NCI-H2227 (cell line): ENCODE measurements around the gene BSN.

Experiments
- DNase-seq: peaks from one replicate; lab custom pipeline; 2025; ENCODE audit not compliant: unreplicated experiment; lab: John Stamatoyannopoulos, UW

The BSN gene

DNA sequence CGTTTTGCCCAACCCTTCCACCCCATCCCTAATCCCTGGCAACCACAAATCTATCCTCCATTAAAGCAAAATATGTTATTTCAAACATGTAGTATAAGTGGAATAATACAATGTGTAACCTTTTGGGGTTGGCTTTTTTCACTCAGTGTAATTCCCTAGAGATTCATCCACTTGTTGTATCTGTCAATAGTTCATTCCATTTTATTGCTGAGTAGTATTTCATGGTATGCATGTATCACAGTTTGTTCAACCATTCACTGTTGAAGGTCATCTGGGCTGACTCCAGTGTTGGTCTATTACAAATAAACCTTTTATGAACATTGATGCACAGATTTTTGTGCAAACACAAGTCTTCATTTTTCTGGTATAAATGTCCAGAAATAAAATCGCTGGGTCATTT lies 38.8 kb downstream of the BSN start:
- no peak for DNase-seq

DNA sequence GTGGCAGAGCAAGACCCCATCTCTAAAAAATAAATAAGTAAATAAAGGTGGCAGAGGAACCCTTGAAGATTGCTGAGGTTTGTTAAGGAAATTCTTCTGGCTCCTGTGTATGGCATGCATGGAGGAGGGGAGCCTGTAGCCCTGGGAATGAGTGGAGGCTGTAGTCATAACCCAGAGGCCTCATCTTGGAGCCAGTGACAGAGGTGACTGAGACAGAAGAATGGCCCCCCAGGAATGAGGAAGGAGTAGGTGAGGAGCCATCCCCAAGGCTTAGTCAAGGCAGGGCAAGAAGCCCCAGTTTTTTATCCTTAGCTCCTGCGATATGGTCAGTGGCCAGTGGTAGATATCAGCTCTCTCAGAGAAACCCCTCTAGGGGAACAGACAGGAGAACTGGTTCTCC lies 46.5 kb downstream of the BSN start:
- DNase-seq, result no peak

GRCh38 chr3:49601358-49602048 lies 47.2 kb downstream of the BSN start:
- no peak for DNase-seq

DNA sequence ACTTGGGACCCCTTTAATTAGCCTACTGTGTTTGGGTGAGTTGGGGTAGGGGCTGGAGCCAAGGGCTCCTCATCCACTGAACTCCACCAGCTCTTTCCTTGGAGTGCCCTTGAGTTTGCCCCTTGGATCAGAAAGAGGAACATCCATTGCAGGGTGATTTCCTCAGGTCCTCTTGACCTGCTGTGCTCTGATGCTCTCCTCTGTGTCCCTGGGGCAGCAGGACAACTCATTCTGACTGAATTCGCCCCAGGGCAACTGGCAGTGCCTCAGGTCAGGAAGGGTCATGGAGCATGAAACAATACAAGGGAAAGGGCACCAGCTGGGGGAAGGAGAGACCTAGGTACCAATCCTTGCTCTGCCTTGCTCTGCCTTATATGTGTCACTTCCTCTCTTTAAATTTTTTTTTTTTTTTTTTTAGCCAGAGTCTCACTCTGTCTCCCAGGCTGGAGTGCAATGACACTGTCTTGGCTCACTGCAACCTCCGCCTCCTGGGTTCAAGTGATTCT lies 47.8 kb downstream of the BSN start:
- no peak for DNase-seq

DNA sequence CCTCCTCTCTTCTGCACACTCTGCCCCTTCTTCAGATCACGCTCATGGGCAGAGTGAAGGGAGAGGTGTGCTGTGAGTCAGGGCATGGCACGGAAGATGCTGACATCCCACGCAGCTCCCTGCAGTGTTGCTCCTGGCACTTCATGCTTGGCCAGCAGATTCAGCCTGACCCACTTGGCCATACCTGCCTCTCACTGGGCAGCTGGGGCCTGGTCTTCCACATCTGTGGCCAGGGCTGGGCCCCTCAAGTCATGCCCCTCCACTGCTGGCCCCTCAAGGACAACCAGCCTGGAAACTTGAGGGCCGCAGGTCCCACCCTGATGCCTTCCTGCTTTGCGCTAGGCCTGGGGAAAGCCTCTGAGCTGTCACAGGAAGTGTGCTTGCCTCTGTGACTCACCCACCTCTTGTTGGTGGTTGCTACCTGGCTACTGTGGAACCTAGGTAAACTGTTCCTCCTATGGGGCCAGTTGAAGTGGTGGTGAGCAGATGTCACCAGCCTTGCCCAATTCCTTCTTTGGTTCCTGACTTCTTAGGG lies 48.7 kb downstream of the BSN start:
- DNase-seq, result no peak

GRCh38 chr3:49606427-49606826 lies 52.1 kb downstream of the BSN start:
- no peak for DNase-seq

DNA sequence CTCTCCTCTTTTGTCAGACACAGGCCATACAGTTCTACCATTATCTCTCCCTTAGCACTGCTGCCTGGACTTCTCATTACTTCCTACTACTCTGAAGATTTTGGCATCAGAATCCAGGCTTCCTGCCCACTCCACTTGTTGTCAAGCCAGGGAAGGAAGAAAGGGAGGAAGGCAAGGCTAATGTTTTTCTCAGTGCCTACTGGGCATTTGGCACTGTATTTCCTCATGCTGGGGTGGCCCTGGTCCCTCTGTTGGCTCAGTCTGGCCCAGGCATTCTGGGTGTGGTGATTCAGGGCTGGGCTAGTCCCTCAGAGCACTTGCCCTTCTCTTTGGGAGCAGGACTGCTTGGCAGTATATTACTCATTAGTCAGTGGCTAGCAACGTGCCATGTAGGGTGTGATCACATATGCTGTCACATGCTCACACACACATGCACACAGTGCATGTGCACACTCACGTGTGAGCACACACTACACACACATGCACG lies 52.9 kb downstream of the BSN start:
- DNase-seq, result no peak

- DNase-seq, result no peak
These were observed 53.5 kb downstream of the BSN start for GRCh38 chr3:49607796-49608195.

DNA sequence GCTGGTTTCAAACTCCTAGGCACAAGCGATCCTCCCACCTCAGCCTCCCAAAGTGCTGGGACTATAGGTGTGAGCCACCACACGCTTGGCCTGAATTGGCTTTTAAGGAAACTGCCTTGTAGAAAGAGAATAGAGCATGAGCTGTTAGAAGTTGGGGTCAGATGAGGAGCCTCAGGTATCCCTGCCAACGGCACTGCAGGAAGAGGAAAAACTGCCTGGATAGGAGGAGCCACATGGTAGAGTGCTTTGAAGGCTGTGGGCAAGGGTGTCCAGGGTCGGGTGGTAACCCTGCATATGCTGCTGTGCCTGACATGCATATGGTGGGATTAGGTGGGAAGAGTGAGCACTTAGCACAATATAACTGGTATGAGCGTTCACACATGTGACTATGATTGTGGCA lies 55.0 kb downstream of the BSN start:
- DNase-seq, result no peak

- DNase-seq, result no peak
These were observed 55.5 kb downstream of the BSN start for GRCh38 chr3:49609815-49610214.

- no peak for DNase-seq
These were observed 56.5 kb downstream of the BSN start for GRCh38 chr3:49610666-49611280.

DNA sequence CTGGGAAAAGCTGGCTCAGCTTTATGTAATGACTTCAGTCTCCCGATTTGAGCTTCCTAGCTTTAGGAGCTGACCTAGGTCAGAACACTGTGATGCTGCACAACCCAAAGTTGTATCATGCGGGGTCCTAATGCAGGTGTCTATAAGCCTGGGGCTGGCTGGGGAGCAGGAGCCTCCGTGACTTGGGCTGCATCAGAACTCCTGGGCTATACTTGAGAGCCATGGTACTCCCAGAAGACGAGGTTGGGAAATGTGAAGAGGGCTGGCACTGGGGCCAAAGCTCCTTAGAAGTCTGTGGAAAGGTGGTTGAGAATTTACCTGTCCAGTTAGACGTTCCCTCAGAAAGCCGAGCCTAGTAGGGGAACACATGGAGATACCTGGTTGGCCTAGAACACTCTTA lies 57.0 kb downstream of the BSN start:
- DNase-seq, result no peak

DNA sequence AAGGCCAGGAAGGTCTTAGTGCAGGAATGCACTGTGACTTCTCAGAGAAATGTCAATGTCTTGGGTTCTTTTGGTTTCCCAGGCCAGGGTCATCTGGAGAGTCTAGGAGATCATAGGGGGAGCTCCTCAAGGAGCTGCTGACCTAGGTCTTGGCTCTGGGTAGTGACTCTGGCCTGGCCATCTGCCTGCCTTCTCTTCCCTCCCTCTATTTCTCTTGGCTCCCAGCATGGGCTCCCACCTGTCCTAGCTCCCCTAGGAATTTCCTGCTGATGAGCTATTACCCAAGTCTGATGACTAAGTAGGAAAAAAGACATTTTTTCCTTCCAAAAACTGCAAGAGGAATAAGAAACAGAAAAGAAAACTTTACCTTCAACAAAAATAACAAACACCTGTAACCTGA lies 57.4 kb downstream of the BSN start:
- no peak for DNase-seq

- DNase-seq, result no peak
These were observed 60.7 kb downstream of the BSN start for GRCh38 chr3:49614936-49615335.

DNA sequence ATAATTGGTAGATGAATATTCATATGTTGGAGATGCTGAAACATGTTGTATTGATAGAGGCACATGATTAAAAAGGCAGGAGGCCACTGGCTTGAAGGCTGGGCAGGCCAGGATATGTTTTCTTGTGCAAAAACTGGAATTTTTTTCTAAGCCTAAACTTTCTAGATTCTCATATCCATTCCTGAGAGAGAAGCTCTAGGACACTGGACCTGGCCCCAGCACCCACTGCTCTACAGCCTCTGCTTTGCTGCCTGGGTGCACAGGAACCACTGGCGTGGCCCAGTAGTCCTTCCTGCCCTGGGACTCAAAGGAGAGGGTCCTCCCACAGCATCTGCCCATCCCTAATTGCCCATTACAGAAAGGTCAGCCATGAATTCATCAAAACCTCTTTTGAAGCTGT lies 61.8 kb downstream of the BSN start:
- no peak for DNase-seq

DNA sequence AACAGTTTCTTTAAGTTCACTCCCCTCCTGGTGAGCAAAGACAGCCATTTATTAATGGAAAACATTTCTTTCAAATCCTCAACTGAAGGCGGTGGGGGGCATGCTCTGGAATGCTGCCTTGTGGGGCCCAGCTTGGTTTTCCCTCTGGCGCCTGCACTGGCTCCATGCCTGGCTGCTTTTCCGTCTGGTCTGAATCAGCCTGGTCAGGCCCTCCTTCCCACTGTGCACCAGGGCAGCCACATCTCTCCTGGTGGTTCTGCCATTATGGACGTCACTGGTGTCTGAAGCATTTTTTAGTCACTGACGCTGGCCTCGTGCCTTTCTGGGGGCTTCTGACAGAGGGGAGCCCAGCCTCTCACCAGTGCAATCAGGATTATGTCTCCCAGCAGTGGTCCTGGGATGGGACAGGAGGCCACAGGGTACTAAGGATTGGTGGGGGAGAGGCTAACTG lies 62.2 kb downstream of the BSN start:
- peak; percentile 17 for DNase-seq

- DNase-seq, result no peak
These were observed 63.2 kb downstream of the BSN start for GRCh38 chr3:49617390-49618013.

GRCh38 chr3:49618412-49618811 lies 64.1 kb downstream of the BSN start:
- DNase-seq, result no peak

DNA sequence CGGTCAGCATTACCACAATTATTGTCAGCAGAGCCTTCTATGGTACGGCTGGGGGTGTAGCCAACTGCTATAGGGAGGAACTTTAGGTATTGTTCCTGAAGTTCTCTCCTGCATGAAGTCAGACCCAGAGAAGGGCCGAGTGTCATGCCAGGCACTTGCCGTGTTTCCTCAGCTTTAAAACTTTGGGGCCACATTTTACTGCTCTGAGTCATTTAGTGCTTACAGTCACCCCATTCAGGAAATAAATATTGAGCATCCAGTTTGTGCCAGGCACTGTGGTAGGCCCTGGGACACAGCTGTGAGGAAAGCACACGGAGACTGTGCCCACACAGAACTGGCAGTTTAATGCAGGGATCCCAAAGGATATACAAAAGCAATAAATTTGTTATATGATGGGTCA lies 65.4 kb downstream of the BSN start:
- no peak for DNase-seq

DNA sequence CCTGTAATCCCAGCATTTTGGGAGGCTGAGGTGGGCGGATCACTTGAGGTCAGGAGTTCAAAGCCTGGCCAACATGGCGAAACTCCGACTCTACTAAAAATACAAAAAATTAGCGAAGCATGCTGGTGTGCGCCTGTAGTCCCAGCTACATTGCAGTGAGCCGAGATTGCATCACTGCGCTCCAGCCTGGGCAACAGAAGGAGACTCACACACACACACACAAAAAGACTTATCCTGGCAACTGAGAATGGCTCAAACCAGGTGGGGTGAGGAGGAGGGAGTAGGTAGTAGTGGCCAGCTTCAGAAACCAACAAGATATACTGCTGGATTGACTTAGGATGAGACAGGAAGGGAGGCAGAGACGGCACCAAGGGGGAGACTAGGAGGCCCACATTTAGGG lies 66.5 kb downstream of the BSN start:
- DNase-seq, result no peak

DNA sequence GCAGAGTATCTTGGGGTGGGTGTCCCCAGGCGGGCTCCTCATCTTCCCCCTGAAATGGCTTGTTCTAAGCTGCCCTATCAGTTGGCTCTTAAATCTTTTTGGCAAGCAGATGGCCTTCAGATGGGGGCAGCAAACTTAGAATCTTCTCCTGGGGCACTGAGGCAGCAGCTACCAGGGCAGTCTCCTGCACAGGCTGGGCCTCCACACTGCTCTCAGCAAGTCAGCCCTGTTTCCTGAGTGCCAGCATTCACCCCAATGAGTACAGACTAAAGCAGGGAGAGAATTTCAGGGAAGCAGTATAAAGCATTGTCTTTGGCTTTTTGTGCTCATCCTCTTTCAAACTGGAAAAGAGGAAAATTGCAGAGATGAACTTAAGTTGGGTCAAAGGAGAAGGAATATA lies 68.8 kb downstream of the BSN start:
- DNase-seq, result no peak

- DNase-seq, result no peak
These were observed 70.8 kb downstream of the BSN start for GRCh38 chr3:49625071-49625470.
